ENCODE measurements around the gene TFDP2. TPM values are rescaled to one million over a fixed set of nuclear protein-coding genes. Genes with fewer than 3 reads are reported as not detected.
"Not testable (repeated sequence)": the region's sequence is repeated elsewhere in the genome, so short reads cannot be mapped to it uniquely, and the experiment has no call there.

TFDP2 gene
- total RNA-seq, 4 donors from 2014 or later, result 18.2 to 286 (median 64.4) TPM

- intact Hi-C loops (cut with DNase I; ENCODE audit: low total_unique reads), result no loop called here
- Histone ChIP-seq H3K36me3 (no peaks in the 10 kb centered on the region), H3K9me3 (no peaks in the 10 kb centered on the region), H3K4me3 (no peak overlapping the region), H3K27me3 (no peaks in the 10 kb centered on the region), H3K27ac (no peak overlapping the region), H3K4me1 (no peaks in the 10 kb centered on the region)
- peak in 1 of 2 donors; percentile 1 for DNase-seq
- TF ChIP-seq CTCF (IDR thresholded peaks at IDR 0.05), result no peak
- TF ChIP-seq POLR2A (IDR thresholded peaks at IDR 0.05), result no peak
These were observed 222.4 kb downstream of the TFDP2 start for GRCh38 chr3:141926929-141927328.

- H3K4me1 ChIP-seq; H3K9me3 ChIP-seq; DNase-seq; H3K36me3 ChIP-seq; H3K27ac ChIP-seq; intact Hi-C loops (cut with DNase I; ENCODE audit: low total_unique reads); H3K27me3 ChIP-seq; H3K4me3 ChIP-seq: not testable (repeated sequence)
These were observed 223.7 kb downstream of the TFDP2 start for GRCh38 chr3:141925677-141926076.

GRCh38 chr3:141921316-141921715 is 228.0 kb downstream of the TFDP2 start:
- no peaks in the 10 kb centered on the region for H3K9me3 ChIP-seq
- no peak overlapping the region for H3K4me3 ChIP-seq
- no peak overlapping the region for H3K27ac ChIP-seq
- no peak for TF ChIP-seq CTCF (IDR thresholded peaks at IDR 0.05)
- H3K4me1 ChIP-seq, result no peaks in the 10 kb centered on the region
- no peaks in the 10 kb centered on the region for H3K36me3 ChIP-seq
- no peak for DNase-seq
- H3K27me3 ChIP-seq, result no peaks in the 10 kb centered on the region
- intact Hi-C loops (cut with DNase I; ENCODE audit: low total_unique reads), result no loop called here

GRCh38 chr3:141920701-141921100 is 228.6 kb downstream of the TFDP2 start:
- intact Hi-C loops (cut with DNase I; ENCODE audit: low total_unique reads), result no loop called here
- Histone ChIP-seq H3K36me3 (no peaks in the 10 kb centered on the region), H3K27me3 (no peaks in the 10 kb centered on the region), H3K9me3 (no peaks in the 10 kb centered on the region), H3K4me1 (no peaks in the 10 kb centered on the region), H3K4me3 (no peak overlapping the region), H3K27ac (no peak overlapping the region)
- no peak for TF ChIP-seq CTCF (IDR thresholded peaks at IDR 0.05)
- no peak for TF ChIP-seq POLR2A (IDR thresholded peaks at IDR 0.05)
- DNase-seq, result no peak

- H3K4me3 ChIP-seq, result no peak overlapping the region
- no peak for DNase-seq
- intact Hi-C loops (cut with DNase I; ENCODE audit: low total_unique reads), result no loop called here
- TF ChIP-seq CTCF (IDR thresholded peaks at IDR 0.05), result no peak
- no peak for TF ChIP-seq POLR2A (IDR thresholded peaks at IDR 0.05)
- H3K9me3 ChIP-seq, result no peaks in the 10 kb centered on the region
- no peaks in the 10 kb centered on the region for H3K36me3 ChIP-seq
- H3K4me1 ChIP-seq, result no peaks in the 10 kb centered on the region
- H3K27ac ChIP-seq, result no peak overlapping the region
- no peaks in the 10 kb centered on the region for H3K27me3 ChIP-seq
These were observed 233.6 kb downstream of the TFDP2 start for GRCh38 chr3:141915766-141916165.

GRCh38 chr3:141915016-141915415 is 234.3 kb downstream of the TFDP2 start:
- intact Hi-C loops (cut with DNase I; ENCODE audit: low total_unique reads), result no loop called here
- Histone ChIP-seq H3K27me3 (no peaks in the 10 kb centered on the region), H3K4me1 (no peaks in the 10 kb centered on the region), H3K9me3 (no peaks in the 10 kb centered on the region), H3K4me3 (no peak overlapping the region), H3K36me3 (no peaks in the 10 kb centered on the region), H3K27ac (no peak overlapping the region)
- TF ChIP-seq POLR2A (IDR thresholded peaks at IDR 0.05), result no peak
- TF ChIP-seq CTCF (IDR thresholded peaks at IDR 0.05), result no peak
- DNase-seq, result no peak
